Memory B cell (primary cell): ENCODE measurements around the gene GUCA2B.

ENCODE experiments used
- ATAC-seq: fragments of 150-1000 bp; cut with Tn5 transposase; 2 replicates; pipeline ENCODE4 v1.10.0; 2021; ENCODE audit warnings: low read depth, mild to moderate bottlenecking, moderate library complexity
- DNase-seq, 2 donors: peaks; one replicate each; pipeline ENCODE4 v3.0.0; 2022; ENCODE audit warnings: low spot score in 2 of 2
- H3K27ac Mint-ChIP-seq: one replicate; pipeline ENCODE4 v1.8.0; 2022; ENCODE audit warnings: mild to moderate bottlenecking, moderate library complexity, mixed read lengths
- H3K27me3 Mint-ChIP-seq: one replicate; pipeline ENCODE4 v1.8.0; 2022; ENCODE audit warnings: mixed read lengths
- H3K36me3 Mint-ChIP-seq: one replicate; pipeline ENCODE4 v1.8.0; 2022; ENCODE audit warnings: mild to moderate bottlenecking, mixed read lengths
- H3K4me1 Mint-ChIP-seq: one replicate; pipeline ENCODE4 v1.8.0; 2022; ENCODE audit warnings: mixed read lengths
- H3K4me3 Mint-ChIP-seq: one replicate; pipeline ENCODE4 v1.8.0; 2022; ENCODE audit warnings: mild to moderate bottlenecking, moderate library complexity, mixed read lengths
- H3K9me3 Mint-ChIP-seq: one replicate; pipeline ENCODE4 v1.8.0; 2022; ENCODE audit warnings: mixed read lengths

Gene GUCA2B

GRCh38 chr1:42133809-42134526 lies 19.2 kb upstream of the GUCA2B start:
- Mint-ChIP-seq H3K4me3 (no peak overlapping the region), H3K27me3 (peaks cover 12% of the 10 kb centered on the region), H3K36me3 (no peaks in the 10 kb centered on the region)

GRCh38 chr1:42135426-42135825 lies 17.8 kb upstream of the GUCA2B start:
- H3K4me3 Mint-ChIP-seq = no peak overlapping the region
- no peaks in the 10 kb centered on the region for H3K4me1 Mint-ChIP-seq

More at GRCh38 chr1:42133809-42134526, 19.2 kb upstream of the GUCA2B start:
- DNase-seq (no peak), ATAC-seq (no peak)
- no peaks in the 10 kb centered on the region for H3K4me1 Mint-ChIP-seq
- H3K9me3 Mint-ChIP-seq = no peaks in the 10 kb centered on the region
- no peak overlapping the region for H3K27ac Mint-ChIP-seq

GRCh38 chr1:42136466-42136865 lies 16.7 kb upstream of the GUCA2B start:
- Mint-ChIP-seq H3K27me3 (peaks cover 8% of the 10 kb centered on the region), H3K9me3 (no peaks in the 10 kb centered on the region), H3K4me1 (no peaks in the 10 kb centered on the region), H3K27ac (no peak overlapping the region), H3K36me3 (no peaks in the 10 kb centered on the region), H3K4me3 (no peak overlapping the region)
- ATAC-seq = no peak
- DNase-seq = no peak

More at GRCh38 chr1:42135426-42135825, 17.8 kb upstream of the GUCA2B start:
- DNase-seq = no peak
- Mint-ChIP-seq H3K27me3 (peaks cover 8% of the 10 kb centered on the region), H3K9me3 (no peaks in the 10 kb centered on the region), H3K36me3 (no peaks in the 10 kb centered on the region), H3K27ac (no peak overlapping the region)
- ATAC-seq = no peak

- H3K9me3 Mint-ChIP-seq = no peaks in the 10 kb centered on the region
- no peak overlapping the region for H3K4me3 Mint-ChIP-seq
- DNase-seq (no peak), ATAC-seq (no peak)
- H3K36me3 Mint-ChIP-seq = no peaks in the 10 kb centered on the region
- no peak overlapping the region for H3K27ac Mint-ChIP-seq
- H3K4me1 Mint-ChIP-seq = no peaks in the 10 kb centered on the region
- peaks cover 12% of the 10 kb centered on the region for H3K27me3 Mint-ChIP-seq
These were observed 15.4 kb upstream of the GUCA2B start for GRCh38 chr1:42137766-42138165.

GRCh38 chr1:42138586-42138985 lies 14.6 kb upstream of the GUCA2B start:
- Mint-ChIP-seq H3K4me3 (no peak overlapping the region), H3K36me3 (no peaks in the 10 kb centered on the region), H3K4me1 (no peaks in the 10 kb centered on the region), H3K27me3 (peaks cover 12% of the 10 kb centered on the region), H3K9me3 (no peaks in the 10 kb centered on the region), H3K27ac (no peak overlapping the region)
- DNase-seq (no peak), ATAC-seq (no peak)

GRCh38 chr1:42139444-42139843 lies 13.8 kb upstream of the GUCA2B start:
- Mint-ChIP-seq H3K27me3 (peaks cover 12% of the 10 kb centered on the region), H3K36me3 (no peaks in the 10 kb centered on the region), H3K4me3 (no peak overlapping the region), H3K27ac (no peak overlapping the region), H3K4me1 (no peaks in the 10 kb centered on the region), H3K9me3 (no peaks in the 10 kb centered on the region)
- DNase-seq = no peak
- no peak for ATAC-seq

GRCh38 chr1:42140191-42140590 lies 13.0 kb upstream of the GUCA2B start:
- H3K4me3 Mint-ChIP-seq = no peak overlapping the region
- H3K36me3 Mint-ChIP-seq = no peaks in the 10 kb centered on the region
- H3K27ac Mint-ChIP-seq = no peak overlapping the region
- no peaks in the 10 kb centered on the region for H3K4me1 Mint-ChIP-seq
- H3K9me3 Mint-ChIP-seq = no peaks in the 10 kb centered on the region
- no peak for ATAC-seq
- peaks cover 12% of the 10 kb centered on the region for H3K27me3 Mint-ChIP-seq
- DNase-seq = no peak

GRCh38 chr1:42141978-42142377 lies 11.2 kb upstream of the GUCA2B start:
- peaks cover 10% of the 10 kb centered on the region for H3K27me3 Mint-ChIP-seq
- H3K9me3 Mint-ChIP-seq = no peaks in the 10 kb centered on the region
- ATAC-seq (no peak), DNase-seq (no peak)
- H3K27ac Mint-ChIP-seq = no peak overlapping the region
- no peaks in the 10 kb centered on the region for H3K36me3 Mint-ChIP-seq
- H3K4me1 Mint-ChIP-seq = no peaks in the 10 kb centered on the region
- H3K4me3 Mint-ChIP-seq = no peak overlapping the region

- no peaks in the 10 kb centered on the region for H3K9me3 Mint-ChIP-seq
- no peak for ATAC-seq
- no peak for DNase-seq
- no peaks in the 10 kb centered on the region for H3K4me1 Mint-ChIP-seq
- H3K27ac Mint-ChIP-seq = no peak overlapping the region
- no peak overlapping the region for H3K4me3 Mint-ChIP-seq
- H3K27me3 Mint-ChIP-seq = peaks cover 10% of the 10 kb centered on the region
- no peaks in the 10 kb centered on the region for H3K36me3 Mint-ChIP-seq
These were observed 10.1 kb upstream of the GUCA2B start for GRCh38 chr1:42142894-42143675.

GRCh38 chr1:42143896-42144710 lies 9.1 kb upstream of the GUCA2B start:
- DNase-seq = no peak
- Mint-ChIP-seq H3K36me3 (no peaks in the 10 kb centered on the region), H3K27ac (no peak overlapping the region), H3K4me3 (no peak overlapping the region), H3K27me3 (peaks cover 5% of the 10 kb centered on the region), H3K9me3 (no peaks in the 10 kb centered on the region), H3K4me1 (no peaks in the 10 kb centered on the region)
- ATAC-seq = no peak

- no peak for ATAC-seq
- DNase-seq = no peak
- Mint-ChIP-seq H3K4me1 (no peaks in the 10 kb centered on the region), H3K36me3 (no peaks in the 10 kb centered on the region), H3K9me3 (no peaks in the 10 kb centered on the region), H3K4me3 (no peak overlapping the region), H3K27me3 (peaks cover 6% of the 10 kb centered on the region), H3K27ac (no peak overlapping the region)
These were observed 8.4 kb upstream of the GUCA2B start for GRCh38 chr1:42144711-42145388.

- Mint-ChIP-seq H3K4me3 (no peak overlapping the region), H3K9me3 (no peaks in the 10 kb centered on the region), H3K4me1 (no peaks in the 10 kb centered on the region), H3K27me3 (peaks cover 9% of the 10 kb centered on the region), H3K36me3 (no peaks in the 10 kb centered on the region), H3K27ac (no peak overlapping the region)
- ATAC-seq (no peak), DNase-seq (no peak)
These were observed 7.9 kb upstream of the GUCA2B start for GRCh38 chr1:42145389-42145716.

GRCh38 chr1:42145764-42146625 lies 7.2 kb upstream of the GUCA2B start:
- Mint-ChIP-seq H3K9me3 (no peaks in the 10 kb centered on the region), H3K4me3 (no peak overlapping the region), H3K27me3 (peaks cover 11% of the 10 kb centered on the region), H3K36me3 (no peaks in the 10 kb centered on the region), H3K27ac (no peak overlapping the region), H3K4me1 (no peaks in the 10 kb centered on the region)
- no peak for DNase-seq
- ATAC-seq = no peak
